Liver (tissue), 3 donors: ENCODE measurements around the gene GLS.

ENCODE experiments used
- CTCF ChIP-seq: fragments of 150-350 bp; IDR thresholded peaks from 2 replicates; pipeline ENCODE4 v1.5.1; 2017; ENCODE audit warnings: improper control_type of control experiment, low read depth, low read length; ENCODE audit not compliant: missing input control
- EGR1 ChIP-seq, 2 donors: IDR thresholded peaks; 2 replicates each; pipeline ENCODE4 v1.6.1; 2016 to 2018; ENCODE audit warnings: antibody characterized with exemption in 2 of 2, low read depth in 2 of 2
- GABPA ChIP-seq, 2 donors: IDR thresholded peaks in 1 of 2; conservative IDR thresholded peaks in 1 of 2; 2 replicates each; pipeline ENCODE4 v1.6.1; 2016; ENCODE audit warnings: antibody characterized with exemption in 2 of 2, mild to moderate bottlenecking in 1 of 2, moderate library complexity in 1 of 2
- JUND ChIP-seq, 2 donors: IDR thresholded peaks; 2 replicates each; pipeline ENCODE4 v1.6.1; 2016; ENCODE audit warnings: antibody characterized with exemption in 2 of 2
- RAD21 ChIP-seq, 2 donors: IDR thresholded peaks; 2 replicates each; pipeline ENCODE4 v1.6.1; 2016; ENCODE audit warnings: antibody characterized with exemption in 2 of 2, mild to moderate bottlenecking in 2 of 2
- SP1 ChIP-seq: IDR thresholded peaks from 2 replicates; pipeline ENCODE4 v1.6.1; 2018; ENCODE audit warnings: antibody characterized with exemption, mild to moderate bottlenecking
- YY1 ChIP-seq: IDR thresholded peaks from 2 replicates; pipeline ENCODE4 v1.6.1; 2016; ENCODE audit warnings: antibody characterized with exemption, mild to moderate bottlenecking
- donor health status: healthy.
- donor health status: healthy.

DNA sequence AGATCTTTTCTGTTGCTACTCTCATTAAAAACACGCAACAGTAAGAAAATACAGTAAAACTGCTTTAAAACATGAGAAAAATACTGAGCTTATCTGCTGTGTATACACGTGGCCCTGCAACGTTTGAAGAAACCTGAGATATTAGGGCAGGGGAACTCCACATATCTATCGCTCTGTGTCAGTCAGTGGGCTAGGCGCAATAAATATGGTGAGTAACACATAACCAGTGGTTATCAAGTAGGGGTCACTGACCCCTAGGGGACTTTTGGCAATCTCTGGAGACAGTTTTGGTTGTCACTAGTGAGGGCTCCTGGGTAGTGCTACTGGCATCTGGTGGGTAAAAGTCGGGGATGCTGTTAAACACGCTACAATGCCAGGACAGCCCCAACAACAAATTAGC, 118.4 kb downstream of the GLS start:
- TF ChIP-seq CTCF = no peak
- TF ChIP-seq SP1 = no peak
- TF ChIP-seq YY1 = no peak
- no peak for TF ChIP-seq RAD21 (IDR thresholded peaks at IDR 0.05)
- TF ChIP-seq EGR1 (IDR thresholded peaks at IDR 0.05; ENCODE audit: low read depth in 2 of 2) = no peak
- no peak for TF ChIP-seq GABPA (IDR thresholded peaks at IDR 0.05 in 1 of 2, conservative IDR thresholded peaks at IDR 0.05 in 1 of 2)
- TF ChIP-seq JUND (IDR thresholded peaks at IDR 0.05) = no peak
